Suprapubic skin (tissue), 4 donors: Measurements from ENCODE around the gene L3MBTL2.

Experiments used
- CTCF ChIP-seq, 2 donors: fragments of 200-600 bp in 1 of 2; fragments of 450-650 bp in 1 of 2; sonication (generic) in 1 of 2; IDR thresholded peaks; one replicate each; pipeline ENCODE4 v1.5.1; 2016 to 2019; ENCODE audit warnings: antibody characterized with exemption in 2 of 2, mild to moderate bottlenecking in 1 of 2, moderate library complexity in 1 of 2
- EP300 ChIP-seq: sonication (generic); formaldehyde crosslinking; IDR thresholded peaks from one replicate; pipeline ENCODE4 v1.6.1; 2017; ENCODE audit warnings: antibody characterized with exemption
- POLR2A ChIP-seq, 2 donors: fragments of 450-650 bp; IDR thresholded peaks; one replicate each; pipeline ENCODE4 v1.6.1; 2017; ENCODE audit warnings: antibody characterized with exemption in 2 of 2, mild to moderate bottlenecking in 2 of 2, moderate library complexity in 2 of 2
- POLR2AphosphoS5 ChIP-seq, 3 donors: sonication (generic); formaldehyde crosslinking; IDR thresholded peaks; one replicate each; pipeline ENCODE4 v1.6.1; 2017; ENCODE audit warnings: antibody characterized with exemption in 3 of 3

DNA sequence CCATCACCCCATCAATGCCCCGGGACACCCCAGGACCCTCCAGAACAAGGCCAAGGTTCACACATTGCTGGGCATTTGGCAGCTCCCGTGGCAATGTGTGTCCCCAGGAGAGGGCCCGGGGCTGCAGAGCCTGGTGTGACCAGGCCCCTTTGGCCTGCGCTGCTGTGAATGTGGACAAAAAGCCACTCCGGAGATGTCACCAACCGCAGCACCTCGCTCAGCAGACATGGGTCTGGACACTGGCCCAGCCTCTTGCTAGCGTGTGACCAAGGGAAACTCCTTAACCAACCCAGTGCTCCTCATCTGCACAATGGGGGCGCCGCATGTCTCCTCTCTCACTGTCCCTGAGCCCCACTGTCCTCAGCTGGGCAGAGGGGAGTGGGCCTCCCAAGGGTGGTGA, 43.6 kb downstream of the L3MBTL2 start:
- TF ChIP-seq EP300 (no peak), CTCF (IDR thresholded peaks at IDR 0.05) (no peak), POLR2A (IDR thresholded peaks at IDR 0.05) (no peak), POLR2AphosphoS5 (IDR thresholded peaks at IDR 0.05) (no peak)
